GM21723 (cell line): Measurements from ENCODE around the gene DGAT2L6.

Source experiments
- ATAC-seq: cut with Tn5 transposase; IDR thresholded peaks from one replicate; pipeline ENCODE4 v1.9.1; 2021; ENCODE audit warnings: mild to moderate bottlenecking, moderate library complexity; ENCODE audit not compliant: unreplicated experiment

The DGAT2L6 gene, protein sequence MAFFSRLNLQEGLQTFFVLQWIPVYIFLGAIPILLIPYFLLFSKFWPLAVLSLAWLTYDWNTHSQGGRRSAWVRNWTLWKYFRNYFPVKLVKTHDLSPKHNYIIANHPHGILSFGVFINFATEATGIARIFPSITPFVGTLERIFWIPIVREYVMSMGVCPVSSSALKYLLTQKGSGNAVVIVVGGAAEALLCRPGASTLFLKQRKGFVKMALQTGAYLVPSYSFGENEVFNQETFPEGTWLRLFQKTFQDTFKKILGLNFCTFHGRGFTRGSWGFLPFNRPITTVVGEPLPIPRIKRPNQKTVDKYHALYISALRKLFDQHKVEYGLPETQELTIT

DNA sequence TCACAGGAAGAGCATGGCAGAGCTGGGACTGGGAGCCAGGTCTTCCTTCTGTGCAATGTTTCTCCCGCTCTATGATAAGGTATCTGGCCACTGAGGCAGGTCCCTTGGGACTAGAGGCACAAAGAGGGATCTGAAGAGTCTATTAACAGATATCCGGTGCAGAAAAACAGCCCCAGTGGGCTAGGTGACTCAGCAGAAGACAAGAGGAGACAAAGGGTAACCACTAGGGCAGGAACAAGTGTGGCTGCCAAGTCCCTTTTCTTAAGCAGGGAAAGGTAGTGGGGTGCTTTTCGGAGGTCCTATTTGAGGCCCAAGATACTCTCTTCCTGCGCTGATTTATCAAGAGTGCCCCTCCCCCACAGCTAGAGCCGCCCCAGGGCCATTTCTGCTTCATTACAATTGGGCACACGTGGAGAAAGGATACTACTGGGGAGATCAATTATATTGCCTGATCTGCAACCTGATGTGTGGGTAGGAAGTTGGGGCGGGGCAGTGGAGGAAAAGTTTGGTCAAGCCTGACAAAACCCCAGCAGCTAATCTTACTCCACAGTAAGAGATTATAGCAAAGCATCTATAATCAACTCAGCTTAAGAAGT is at the start of gene DGAT2L6:
Gene DGAT2L6, plus strand, starts transcription at position 546 of the 596 bp plus-strand sequence. CDS start 100 bp downstream, outside the sequence.
- peak; percentile 80 for ATAC-seq

DNA sequence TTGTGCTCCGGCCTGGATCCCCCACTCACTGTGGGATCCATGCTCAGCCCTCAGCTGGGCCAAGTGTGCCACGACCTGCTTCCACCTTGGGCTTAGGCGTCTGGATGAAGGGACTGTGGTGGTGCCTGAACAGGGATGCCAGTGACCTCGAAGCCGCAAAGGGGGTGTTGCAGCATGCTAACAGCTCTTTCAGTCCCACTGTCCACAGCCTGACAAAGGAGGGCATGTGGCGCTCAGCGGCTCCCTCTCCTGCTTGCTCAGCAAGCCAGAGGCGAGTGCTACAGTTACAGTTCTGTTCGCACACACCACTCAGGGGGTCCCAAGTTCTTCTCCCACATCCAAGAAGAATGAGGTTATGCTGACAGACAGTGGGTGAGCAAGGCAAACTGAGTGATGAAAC is 49.2 kb upstream of the DGAT2L6 start:
- ATAC-seq, result no peak

DNA sequence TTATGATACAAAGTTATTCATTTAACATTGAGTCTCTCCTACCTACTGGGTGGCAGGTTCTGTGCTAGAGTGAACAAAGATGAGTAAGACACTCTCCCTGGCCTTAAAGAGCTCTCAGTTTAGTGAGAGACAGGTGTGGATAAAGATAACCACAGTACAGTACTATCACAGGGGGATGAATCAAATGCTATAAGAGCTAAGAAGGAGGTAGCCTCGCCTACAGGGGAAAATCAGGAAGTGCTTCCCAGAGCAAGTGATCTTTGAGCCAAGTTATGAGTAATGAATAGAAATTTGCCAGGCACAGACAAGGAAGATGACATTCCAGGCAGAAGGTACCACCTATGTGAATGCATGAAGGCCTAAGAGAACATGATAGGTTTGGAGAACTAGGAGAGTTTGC is 47.5 kb upstream of the DGAT2L6 start:
- no peak for ATAC-seq

DNA sequence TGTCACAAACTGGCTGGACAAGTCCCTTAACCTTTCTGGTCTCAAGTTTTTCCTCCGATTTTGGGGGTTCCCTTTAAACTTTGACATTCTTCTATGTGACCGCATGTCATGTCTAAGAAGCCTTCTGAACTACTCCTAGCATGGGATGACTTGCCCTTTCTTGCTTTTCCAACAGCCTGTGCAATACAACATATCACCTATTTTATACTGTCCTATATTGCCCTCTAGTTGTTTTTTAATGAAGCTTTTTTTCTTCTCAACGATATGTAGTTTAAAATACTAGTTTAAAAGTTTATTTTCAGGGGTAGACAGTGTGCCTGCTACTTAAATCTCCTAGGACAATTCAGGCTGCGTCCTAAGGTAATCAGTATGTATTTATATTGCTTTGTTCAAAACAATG is 45.1 kb upstream of the DGAT2L6 start:
- no peak for ATAC-seq

DNA sequence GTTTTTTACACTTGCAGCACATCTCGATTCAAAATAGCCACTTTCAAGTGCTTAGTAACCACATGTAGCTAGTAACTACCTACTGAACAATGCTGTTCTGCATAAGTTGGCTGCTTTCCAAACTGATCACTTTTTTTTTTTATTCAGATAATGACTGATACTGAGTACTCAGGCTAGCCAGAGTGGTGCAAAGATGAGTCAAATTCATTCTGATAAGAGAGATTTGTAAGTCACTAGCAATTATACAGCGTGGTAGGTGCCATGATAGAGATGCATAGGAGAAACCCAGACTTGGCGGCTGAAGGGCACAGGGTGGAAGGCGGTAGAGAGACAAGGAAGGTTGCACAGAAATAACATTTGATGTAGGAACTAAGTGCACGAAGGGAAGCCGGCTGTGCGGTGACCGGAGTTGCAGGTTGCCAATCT is 44.4 kb upstream of the DGAT2L6 start:
- no peak for ATAC-seq

DNA sequence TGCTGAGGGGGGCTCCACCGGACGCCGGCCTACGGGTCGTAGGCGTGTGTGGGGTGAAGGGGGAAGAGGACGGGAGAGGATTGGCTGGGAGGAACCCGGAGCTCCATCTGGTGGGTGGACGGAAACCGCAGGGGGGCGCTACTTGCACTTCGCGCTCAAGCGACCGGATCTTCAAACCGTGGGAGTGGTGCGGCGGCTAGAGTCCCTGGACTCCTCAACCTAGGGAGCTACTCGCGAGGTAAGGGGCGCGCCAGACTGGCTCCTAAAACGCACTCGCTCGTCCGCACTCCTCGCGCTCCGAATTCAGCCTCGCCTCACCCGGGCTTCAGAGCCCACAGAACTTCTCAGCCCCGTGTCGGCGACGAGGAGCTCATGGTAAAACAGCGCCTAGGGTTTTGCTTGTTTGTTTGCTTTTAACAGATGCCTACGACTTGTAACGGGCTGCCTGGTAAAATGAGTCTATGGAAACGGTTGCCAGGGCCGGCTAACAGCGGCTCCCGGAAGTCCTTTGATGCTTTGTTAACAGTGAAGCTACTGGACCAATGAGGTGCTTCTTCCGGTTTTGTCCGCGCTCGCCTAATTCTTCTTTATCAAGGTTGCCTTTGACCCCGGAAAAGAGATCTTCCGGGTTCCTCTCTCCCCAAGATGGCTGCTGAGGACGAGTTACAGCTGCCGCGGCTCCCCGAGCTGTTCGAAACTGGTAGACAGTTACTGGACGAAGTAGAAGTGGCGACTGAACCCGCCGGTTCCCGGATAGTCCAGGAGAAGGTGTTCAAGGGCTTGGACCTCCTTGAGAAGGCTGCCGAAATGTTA is 43.8 kb upstream of the DGAT2L6 start, which contains the start of gene IGBP1:
Gene IGBP1, plus strand, starts transcription at position 145 of the 813 bp plus-strand sequence. Its CDS starts 501 bp downstream, at position 646.
- peak; percentile 92 for ATAC-seq

DNA sequence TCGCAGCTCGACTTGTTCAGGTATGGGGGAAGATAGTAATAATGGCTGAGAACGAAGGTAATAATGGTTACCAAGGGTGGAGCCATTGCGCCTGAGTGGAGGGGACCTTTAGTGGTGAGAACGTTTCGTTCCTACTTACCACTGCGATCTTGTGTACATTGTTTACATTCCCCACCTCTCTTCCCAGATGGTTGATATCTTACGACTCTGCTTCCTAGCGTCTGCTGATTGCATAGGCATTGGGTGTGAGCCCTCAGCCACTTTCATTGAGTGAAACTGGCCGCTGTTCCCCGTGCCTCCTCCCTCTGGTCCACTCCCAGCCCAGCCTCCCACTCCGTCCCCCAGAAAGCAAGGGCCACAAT is 43.2 kb upstream of the DGAT2L6 start:
- ATAC-seq, result no peak

DNA sequence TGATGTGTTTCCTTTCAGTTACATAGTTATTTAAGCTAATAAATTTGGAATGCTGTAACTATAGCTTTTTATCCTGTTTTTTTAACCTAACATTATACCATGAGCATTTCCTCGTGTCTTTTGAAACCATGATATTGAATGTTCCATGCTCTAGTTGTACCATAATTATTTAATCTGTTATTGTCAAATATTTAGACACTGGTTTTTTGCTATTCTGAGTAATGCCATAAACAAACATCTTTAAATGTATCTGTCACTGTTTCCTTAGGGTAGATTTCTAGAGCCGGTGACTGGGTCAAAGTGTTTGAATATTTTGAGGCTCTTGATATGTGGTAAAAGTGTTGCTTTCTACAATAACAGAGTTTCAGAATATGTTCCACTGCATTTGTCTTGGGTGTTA is 38.7 kb upstream of the DGAT2L6 start:
- ATAC-seq, result no peak

DNA sequence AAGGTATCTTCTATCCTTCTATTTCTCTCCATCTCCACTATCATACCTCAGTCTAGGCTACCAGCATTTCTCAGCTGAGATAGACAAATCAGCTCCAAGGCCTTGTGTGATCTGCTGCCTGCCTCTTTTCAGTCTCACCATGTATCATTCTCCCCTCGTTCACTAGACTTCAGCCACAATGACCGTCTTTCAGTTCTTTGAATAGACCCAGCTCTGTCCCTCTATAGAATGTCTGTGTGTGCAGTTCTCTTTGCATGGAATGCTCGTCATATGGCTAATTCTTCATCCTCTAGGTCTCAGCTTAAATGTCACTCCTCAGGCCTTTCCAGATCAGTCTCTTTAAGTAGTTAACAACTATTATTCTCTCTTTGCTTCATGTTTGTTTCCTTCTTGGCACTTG is 37.5 kb upstream of the DGAT2L6 start:
- no peak for ATAC-seq

DNA sequence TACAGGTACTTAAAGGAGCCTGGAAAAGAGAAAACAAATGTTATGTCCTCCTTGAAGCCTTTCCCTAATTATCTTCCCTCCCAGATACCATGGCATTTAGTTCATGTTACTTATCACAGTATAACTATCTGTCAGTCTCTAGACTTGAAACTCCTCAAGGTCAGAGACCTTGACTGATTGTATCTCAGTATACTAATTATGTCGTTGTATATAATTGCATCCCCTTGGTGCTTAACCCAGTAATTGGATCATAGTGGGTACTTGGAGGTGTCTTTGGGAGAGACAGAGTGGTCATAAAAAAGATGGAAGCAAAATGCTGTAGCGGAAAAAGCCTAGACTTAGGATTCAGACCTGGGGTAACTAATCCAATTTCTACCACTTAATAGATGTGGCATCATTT is 35.9 kb upstream of the DGAT2L6 start:
- ATAC-seq, result no peak

DNA sequence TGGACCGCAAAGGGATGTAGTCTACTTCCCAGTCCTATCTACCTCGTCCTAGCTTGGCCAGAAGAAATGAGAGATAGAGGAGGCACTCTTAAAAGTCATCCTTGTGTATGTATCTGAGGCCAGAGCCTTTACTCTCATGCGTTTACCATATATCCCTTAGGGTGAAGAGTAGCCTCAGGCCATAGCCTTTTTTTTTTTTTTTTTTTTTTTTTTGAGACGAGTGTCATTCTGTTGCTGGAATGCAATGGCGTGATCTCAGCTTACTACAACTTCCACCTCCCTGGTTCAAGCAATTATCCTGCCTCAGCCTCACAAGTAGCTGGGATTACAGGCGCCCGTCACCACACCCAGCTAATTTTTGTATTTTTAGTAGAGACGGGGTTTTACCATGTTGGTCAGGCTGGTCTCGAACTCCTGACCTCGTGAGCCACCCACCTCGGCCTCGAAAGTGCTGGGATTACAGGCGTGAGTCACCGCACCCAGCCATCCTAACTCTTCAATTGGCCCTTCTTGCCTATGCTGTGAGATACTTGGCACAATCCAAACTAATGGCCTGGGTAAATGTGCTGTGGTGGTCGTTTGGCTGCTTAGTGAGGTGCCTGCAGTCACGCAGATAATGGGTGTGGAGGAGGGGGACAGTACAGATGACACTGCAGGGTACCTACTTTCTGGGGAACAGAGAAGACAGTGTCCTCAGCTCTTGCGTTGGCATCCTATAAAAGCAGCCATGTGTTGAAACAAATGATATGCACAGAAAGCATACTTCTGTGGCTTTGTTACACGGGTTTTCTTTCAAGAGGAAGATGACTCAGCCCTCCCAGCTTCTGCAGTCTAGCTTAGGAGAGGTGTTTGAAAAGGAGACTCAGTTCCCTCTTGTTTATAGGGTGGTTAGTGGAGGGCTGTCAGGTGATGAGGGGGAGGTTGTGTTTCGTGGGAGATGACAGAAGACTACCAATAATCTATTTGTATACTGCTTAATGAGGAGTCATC is 10.4 kb upstream of the DGAT2L6 start:
- no peak for ATAC-seq

DNA sequence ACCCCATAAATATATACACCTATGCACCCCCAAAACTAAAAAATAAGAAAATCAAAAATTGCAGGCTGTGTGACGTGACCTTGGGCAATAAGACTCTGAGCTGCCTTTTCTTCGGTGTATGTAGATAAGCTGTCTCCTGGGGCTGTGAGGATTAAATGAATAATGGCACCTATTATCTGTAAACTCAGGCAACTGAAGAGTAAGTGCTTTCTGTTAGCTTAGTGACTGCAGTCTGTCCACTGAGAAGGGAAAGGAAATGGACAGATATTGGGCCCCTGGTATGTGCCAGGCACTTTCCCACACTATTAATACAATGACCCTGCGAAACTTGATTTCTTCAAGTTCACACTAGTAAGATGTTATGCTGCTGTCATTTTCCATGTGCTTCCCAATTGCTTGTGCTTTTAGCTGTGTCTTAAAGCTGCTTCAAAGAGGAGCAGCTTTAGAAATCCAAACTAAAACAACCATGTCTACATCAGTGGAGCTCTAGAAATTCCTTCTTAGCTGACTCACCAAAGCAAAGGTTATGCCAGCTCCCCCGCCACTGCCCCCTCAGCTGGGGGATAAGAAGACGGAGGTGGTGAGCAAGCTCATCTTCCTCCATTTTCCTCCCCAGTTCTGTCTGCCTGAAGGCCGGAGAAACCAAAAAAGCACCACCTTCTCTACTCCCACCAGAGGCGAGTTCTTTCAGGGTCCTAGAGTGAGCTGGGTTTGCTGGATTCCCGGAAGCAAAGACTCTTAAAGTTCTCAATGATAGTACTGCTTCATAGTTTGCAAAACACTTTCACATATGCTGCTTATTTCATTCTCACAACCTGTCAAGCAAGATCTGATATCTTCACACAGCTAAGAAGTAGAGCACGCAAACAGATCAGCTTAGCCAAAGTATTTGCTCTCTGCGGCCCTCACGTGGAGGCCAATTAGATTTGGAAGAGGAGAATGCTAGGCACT is 8.8 kb upstream of the DGAT2L6 start:
- no peak for ATAC-seq

DNA sequence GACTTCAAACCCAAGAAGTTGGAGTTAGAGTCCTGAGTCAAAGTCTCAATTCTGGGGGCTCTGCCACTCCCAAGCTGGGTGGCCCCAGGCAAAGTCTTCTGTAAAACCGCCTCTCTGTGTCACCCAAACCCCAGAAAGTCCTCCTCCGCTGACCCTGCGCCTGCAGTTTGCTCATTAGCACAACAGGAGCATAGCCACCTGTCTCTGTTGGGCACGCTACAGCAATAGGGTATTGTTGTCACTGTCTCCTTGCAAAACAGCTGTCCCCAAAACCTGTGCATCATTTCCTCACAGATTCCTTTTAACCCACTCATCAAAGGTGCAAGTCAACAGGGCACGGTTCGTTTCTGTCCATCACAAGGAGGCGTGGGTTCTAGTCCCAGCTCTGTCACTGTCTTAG is 8.0 kb upstream of the DGAT2L6 start:
- ATAC-seq, result no peak

DNA sequence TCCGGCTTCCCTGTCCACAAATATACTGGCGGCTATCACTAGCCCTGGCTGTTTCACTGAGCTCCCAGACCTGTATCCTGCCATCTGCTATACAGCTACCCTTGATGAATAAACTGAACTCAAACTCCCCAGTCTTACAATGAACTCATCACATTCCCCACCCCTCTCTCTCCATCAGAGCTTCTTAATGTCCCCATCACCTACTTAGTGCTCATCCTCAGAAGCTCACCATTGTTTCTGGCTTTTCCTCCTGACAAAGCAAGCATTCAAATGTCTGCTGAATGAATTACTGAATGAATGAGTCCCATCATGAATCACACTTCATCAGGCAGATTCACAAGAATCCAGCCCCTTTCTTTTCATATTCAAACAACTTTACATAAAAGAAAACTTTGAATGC is 5.7 kb upstream of the DGAT2L6 start:
- no peak for ATAC-seq

DNA sequence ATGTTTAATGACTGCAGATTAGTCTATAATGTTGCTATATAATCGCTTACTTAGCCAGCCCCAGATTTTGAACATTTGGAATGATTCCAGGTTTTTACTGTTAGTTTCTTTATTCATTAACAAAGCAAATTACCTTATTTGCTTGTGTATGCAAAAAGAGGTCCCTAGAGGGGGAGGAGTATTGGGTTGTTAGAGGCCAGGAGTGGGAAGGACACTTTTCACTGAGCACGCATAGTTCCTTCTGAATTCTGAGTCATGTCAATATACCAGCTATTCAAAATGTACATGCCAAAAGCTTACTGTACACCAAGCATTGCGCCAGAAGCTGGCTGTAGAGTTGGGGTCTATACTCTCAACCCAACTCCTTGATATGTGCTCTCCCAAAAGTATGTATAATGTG is 5.1 kb upstream of the DGAT2L6 start:
- no peak for ATAC-seq

DNA sequence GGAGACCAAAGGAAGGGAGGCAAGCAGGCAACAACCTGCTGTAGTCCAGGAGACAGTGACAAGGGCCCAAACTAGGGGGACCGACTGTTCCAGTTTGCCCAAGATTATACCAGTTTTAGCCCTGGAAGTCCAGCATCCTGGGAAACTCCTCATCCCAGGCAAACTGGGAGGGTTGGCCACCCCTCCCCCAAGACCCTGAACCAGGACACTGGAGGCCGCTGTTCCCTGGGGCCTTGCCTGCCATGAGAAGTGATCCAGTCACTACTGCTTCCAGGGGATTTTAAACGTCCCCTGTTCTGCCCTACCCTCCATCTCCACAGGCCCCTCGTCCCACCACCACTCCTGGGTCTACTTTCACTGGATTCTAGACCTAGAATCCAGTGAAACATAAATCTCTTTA is 4.3 kb upstream of the DGAT2L6 start:
- ATAC-seq, result no peak

DNA sequence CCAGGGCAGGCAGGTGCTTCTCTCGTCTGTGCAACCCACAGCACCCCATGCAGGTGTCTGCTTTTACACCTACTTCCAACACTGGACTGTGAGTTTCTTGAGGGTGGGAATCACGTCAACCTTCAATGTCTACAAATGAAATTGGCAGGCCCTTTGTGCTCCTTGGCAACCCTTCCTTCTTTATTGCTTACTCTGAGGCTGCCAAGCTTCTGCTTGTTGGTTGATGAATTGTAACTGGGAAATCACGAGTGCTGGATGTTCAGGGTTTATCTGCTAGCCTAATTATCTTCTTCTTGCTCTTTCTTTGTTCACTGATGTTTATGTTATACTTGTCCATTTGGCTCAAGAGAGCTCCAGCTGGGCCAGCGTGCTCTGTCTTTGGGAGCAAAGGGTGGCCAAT is 2.5 kb upstream of the DGAT2L6 start:
- no peak for ATAC-seq

DNA sequence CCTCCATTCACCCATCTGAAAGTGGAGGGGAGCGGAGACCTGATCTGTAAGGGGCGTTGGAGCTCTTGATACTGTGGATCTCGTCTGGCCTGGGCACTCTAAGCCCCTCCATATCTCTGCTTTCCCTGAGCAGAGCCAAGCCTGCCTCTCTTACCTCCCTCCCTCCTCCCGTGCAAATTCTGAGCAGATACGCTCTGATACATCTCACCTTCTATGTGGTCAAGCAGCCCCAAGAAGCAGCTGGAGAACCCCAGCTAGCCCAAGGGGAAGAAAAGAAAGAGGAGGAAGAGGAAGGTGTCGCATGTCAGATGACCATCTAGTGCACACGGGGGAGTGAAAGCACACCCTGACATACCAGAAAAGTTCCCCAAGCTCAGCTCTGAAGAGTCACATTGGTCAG is 1.9 kb upstream of the DGAT2L6 start:
- no peak for ATAC-seq

DNA sequence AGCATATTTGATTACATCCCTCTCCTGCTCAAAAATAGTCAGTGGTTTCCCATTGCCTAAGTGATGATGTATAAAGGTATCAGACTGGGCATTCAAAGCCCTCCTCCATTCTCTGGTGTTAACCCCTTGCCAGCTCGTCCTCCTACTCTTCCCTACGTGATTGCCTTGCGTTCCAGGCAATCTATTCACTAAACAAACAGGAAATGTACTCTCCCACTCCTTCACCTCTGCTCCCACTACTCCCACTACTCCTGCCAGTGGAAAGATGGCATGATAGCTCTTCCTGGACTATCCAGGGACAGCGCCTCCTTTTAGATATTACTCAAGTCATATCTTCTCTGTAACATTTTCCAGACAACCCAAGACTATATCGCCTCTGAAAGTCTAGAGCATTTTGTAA is 5.8 kb downstream of the DGAT2L6 start:
- no peak for ATAC-seq

DNA sequence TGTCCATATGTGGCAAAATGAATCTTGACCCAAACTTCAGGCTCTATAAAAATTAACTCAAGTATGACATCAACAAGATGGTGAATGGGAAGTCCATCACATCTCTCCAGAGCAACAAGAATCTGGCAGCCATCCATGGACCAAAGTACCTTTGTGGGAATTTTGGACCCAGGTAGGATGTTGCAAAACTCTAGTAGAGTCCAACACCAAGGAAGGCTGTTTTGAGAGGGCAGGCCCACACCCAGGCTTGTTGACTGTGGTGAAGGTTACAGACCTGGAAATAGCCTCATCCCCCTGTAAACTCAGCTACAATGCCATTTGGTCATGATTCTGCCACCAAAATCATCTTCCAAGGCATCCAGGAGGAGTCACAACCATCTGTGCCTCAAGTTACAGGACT is 12.9 kb downstream of the DGAT2L6 start:
- no peak for ATAC-seq
